SK-N-SH (cell line): ENCODE measurements around the gene ZBTB45. TPM values are rescaled to one million over a fixed set of nuclear protein-coding genes. Genes with fewer than 3 reads are reported as not detected.

ENCODE experiments used
- CTCF ChIA-PET: fragments of 300-600, 350-600 bp; formaldehyde crosslinking; extraction: SDS; loops from one replicate; lab custom pipeline; 2021; lab: Yijun Ruan, JAX
- POLR2A ChIA-PET: fragments of 350-600 bp; sonication (Branson Sonifier 250); formaldehyde crosslinking; extraction: SDS; loops from one replicate; lab custom pipeline; 2020; ENCODE audit warnings: antibody characterized with exemption, inconsistent platforms; lab: Yijun Ruan, JAX
- DNase-seq: peaks from one replicate; pipeline ENCODE4 v3.0.0; 2012
- H2AFZ ChIP-seq: fragments of 200-600 bp; sonication (generic); 2 replicates; pipeline ENCODE4 v1.8.1; 2016; ENCODE audit warnings: antibody characterized with exemption, mild to moderate bottlenecking, low read depth
- H3F3A ChIP-seq: fragments of 200-600 bp; sonication (generic); replicated peaks from 2 replicates; pipeline ENCODE3; 2016; ENCODE audit warnings: antibody characterized with exemption, mild to moderate bottlenecking; ENCODE audit not compliant: insufficient read depth
- H3K27ac ChIP-seq, 2 experiments: fragments of 200-500 bp in 1 of 2; fragments of 200-600 bp in 1 of 2; sonication (Bioruptor generic) in 1 of 2; sonication (generic), shearing (Covaris generic) in 1 of 2; 2 replicates each; pipeline versions ENCODE4 v1.5.1 to v1.6.1; 2014 to 2016; ENCODE audit warnings: low read depth in 2 of 2, inconsistent platforms in 1 of 2, low read length in 1 of 2, mild to moderate bottlenecking in 1 of 2, mixed read lengths in 1 of 2
- H3K27me3 ChIP-seq: fragments of 200-600 bp; sonication (generic), shearing (Covaris generic); 2 replicates; pipeline ENCODE4 v1.6.1; 2016; ENCODE audit warnings: mixed run types; ENCODE audit not compliant: insufficient read depth
- H3K36me3 ChIP-seq, 2 experiments: fragments of 200-500 bp in 1 of 2; fragments of 200-600 bp in 1 of 2; sonication (Bioruptor generic) in 1 of 2; sonication (generic) in 1 of 2; replicated peaks in 1 of 2; 2 replicates each; pipeline versions ENCODE3 to v1.5.1; 2014 to 2016; ENCODE audit warnings: low read length in 1 of 2, mild to moderate bottlenecking in 1 of 2; ENCODE audit not compliant: insufficient read depth in 2 of 2, control insufficient read depth in 1 of 2
- H3K4me1 ChIP-seq, 2 experiments: fragments of 200-500 bp in 1 of 2; fragments of 200-600 bp in 1 of 2; sonication (Bioruptor generic) in 1 of 2; sonication (generic), shearing (Covaris generic) in 1 of 2; 2 replicates each; pipeline versions ENCODE4 v1.5.1 to v1.6.1; 2014 to 2016; ENCODE audit warnings: low read depth in 1 of 2, low read length in 1 of 2, mixed run types in 1 of 2; ENCODE audit not compliant: insufficient read depth in 2 of 2, control insufficient read depth in 1 of 2
- H3K4me2 ChIP-seq: fragments of 200-600 bp; sonication (generic), shearing (Covaris generic); 2 replicates; pipeline ENCODE4 v1.6.1; 2017; ENCODE audit warnings: mixed run types
- H3K4me3 ChIP-seq, 2 experiments: fragments of 200-500 bp in 1 of 2; fragments of 200-600 bp in 1 of 2; sonication (Bioruptor generic) in 1 of 2; sonication (generic), shearing (Covaris generic) in 1 of 2; 2 replicates each; pipeline versions ENCODE4 v1.5.1 to v1.8.1; 2014 to 2016; ENCODE audit warnings: low read depth in 2 of 2, inconsistent platforms in 1 of 2, low read length in 1 of 2, mild to moderate bottlenecking in 1 of 2, mixed read lengths in 1 of 2, moderate library complexity in 1 of 2
- H3K79me2 ChIP-seq: fragments of 200-600 bp; sonication (generic); 2 replicates; pipeline ENCODE4 v1.8.1; 2017; ENCODE audit warnings: mild to moderate bottlenecking; ENCODE audit not compliant: insufficient read depth
- H3K9ac ChIP-seq: fragments of 200-600 bp; sonication (generic); 2 replicates; pipeline ENCODE4 v1.6.1; 2017; ENCODE audit warnings: mixed run types
- H3K9me2 ChIP-seq: fragments of 200-600 bp; sonication (generic); 2 replicates; pipeline ENCODE4 v1.6.1; 2017; ENCODE audit warnings: mixed run types
- H3K9me3 ChIP-seq: fragments of 200-600 bp; sonication (generic); 2 replicates; pipeline ENCODE4 v1.6.1; 2017; ENCODE audit warnings: mixed run types, mild to moderate bottlenecking, moderate library complexity
- H4K20me1 ChIP-seq: fragments of 200-600 bp; sonication (generic); 2 replicates; pipeline ENCODE4 v1.6.1; 2017; ENCODE audit warnings: mild to moderate bottlenecking, mixed run types; ENCODE audit not compliant: insufficient read depth
- CHD2 ChIP-seq: fragments of 150-350 bp; IDR thresholded peaks from 2 replicates; pipeline ENCODE4 v1.6.1; 2018; ENCODE audit warnings: low read length; ENCODE audit not compliant: partially characterized antibody
- CTCF ChIP-seq: fragments of 200-600 bp; sonication (generic); IDR thresholded peaks from 2 replicates; pipeline ENCODE4 v1.6.1; 2017; ENCODE audit warnings: antibody characterized with exemption, mild to moderate bottlenecking, moderate library complexity
- ELF1 ChIP-seq: IDR thresholded peaks from 2 replicates; pipeline ENCODE4 v1.4.0; 2012
- FOSL2 ChIP-seq: IDR thresholded peaks from 2 replicates; pipeline ENCODE4 v1.4.0; 2012; ENCODE audit warnings: low read depth, mild to moderate bottlenecking, moderate library complexity, borderline replicate concordance
- FOXM1 ChIP-seq: IDR thresholded peaks from 2 replicates; pipeline ENCODE4 v1.4.0; 2012; ENCODE audit warnings: low read depth, mild to moderate bottlenecking
- GABPA ChIP-seq: IDR thresholded peaks from 2 replicates; pipeline ENCODE4 v1.4.0; 2012; ENCODE audit warnings: low read depth, mild to moderate bottlenecking
- JUND ChIP-seq: IDR thresholded peaks from 2 replicates; pipeline ENCODE4 v1.4.0; 2012
- MAX ChIP-seq: IDR thresholded peaks from 2 replicates; pipeline ENCODE4 v1.4.0; 2012; ENCODE audit warnings: low read depth
- MEF2A ChIP-seq: IDR thresholded peaks from 2 replicates; pipeline ENCODE4 v1.4.0; 2012; ENCODE audit warnings: low read depth, borderline replicate concordance
- MXI1 ChIP-seq: IDR thresholded peaks from 2 replicates; pipeline ENCODE4 v1.6.1; 2012; ENCODE audit warnings: mild to moderate bottlenecking, low read depth, low read length, improper control_type of control experiment
- NFIC ChIP-seq: IDR thresholded peaks from 2 replicates; pipeline ENCODE4 v1.4.0; 2012; ENCODE audit warnings: borderline replicate concordance
- PBX3 ChIP-seq: IDR thresholded peaks from 2 replicates; pipeline ENCODE4; 2012
- RCOR1 ChIP-seq: fragments of 150-350 bp; IDR thresholded peaks from 2 replicates; pipeline ENCODE4 v1.6.1; 2017; ENCODE audit warnings: antibody characterized with exemption, low read length
- RXRA ChIP-seq: IDR thresholded peaks from 2 replicates; pipeline ENCODE4 v1.4.0; 2012; ENCODE audit warnings: low read depth, mild to moderate bottlenecking, borderline replicate concordance
- SIN3A ChIP-seq: IDR thresholded peaks from 2 replicates; pipeline ENCODE4 v1.6.1; 2012; ENCODE audit warnings: low read depth, mild to moderate bottlenecking, low read length, moderate library complexity, borderline replicate concordance
- SMC3 ChIP-seq: IDR thresholded peaks from 2 replicates; pipeline ENCODE4 v1.6.1; 2012; ENCODE audit warnings: low read depth, low read length, improper control_type of control experiment
- TCF12 ChIP-seq: IDR thresholded peaks from 2 replicates; pipeline ENCODE4 v1.4.0; 2012
- WGBS: methylation state at CpG from one replicate; pipeline ENCODE4 v1.1.6; 2017; ENCODE audit warnings: low lambda C conversion rate; 5-methylcytosine and 5-hydroxymethylcytosine counted together
- polyA plus RNA-seq, 3 experiments: library from polyadenylated mRNA; depleted of rRNA; stranded (reverse); fragments of >200 nt; gene quantifications; 2 replicates each; pipeline ENCODE4 v1.2.3, GENCODE V29; 2012
- TF ChIP-seq, protein P1 (sequence below): fragments of 150-350 bp; IDR thresholded peaks from 2 replicates; pipeline ENCODE4 v1.6.1; 2017; ENCODE audit warnings: antibody characterized with exemption, low read length, low read depth, borderline replicate concordance
- TF ChIP-seq, protein P2 (sequence below): IDR thresholded peaks from 2 replicates; pipeline ENCODE4 v1.4.0; 2012; ENCODE audit warnings: low read depth, borderline replicate concordance

ZBTB45 gene
- polyA plus RNA-seq, 1 of the 3 experiments (the other 2 are of a cell fraction), result 11.3 TPM

GRCh38 chr19:58555369-58555885 is 35.8 kb upstream of the ZBTB45 start:
- H3F3A ChIP-seq, result peaks cover 67% of the 10 kb centered on the region
- H3K9me2 ChIP-seq, result no peaks in the 10 kb centered on the region
- peaks cover 9% of the 10 kb centered on the region; the same call in 1 of the 2 replicates for H4K20me1 ChIP-seq
- no peak for DNase-seq
- ChIA-PET CTCF (interaction anchor here (1.1 to 9.1 kb wide), 5 partner anchors 10 to 41 kb away, joined by 3 to 81 read pairs (median 9); partner anchors contain the start of genes TRIM28 and ZBTB45), POLR2A (interaction anchor here (0.8 to 4.3 kb wide), 7 partner anchors 7 to 147 kb away, joined by 3 to 49 read pairs (median 9); partner anchors contain the start of genes TRIM28, ZBTB45 and ZNF584)
- H3K4me2 ChIP-seq, result peak overlapping the region; percentile 92
- peak overlapping the region; percentile 90 to 98 for H3K27ac ChIP-seq
- H3K4me3 ChIP-seq, result peak overlapping the region; percentile 49 to 90; a peak in 3 of 4 replicates
- peak overlapping the region; percentile 63 for H3K9ac ChIP-seq
- no peak for TF ChIP-seq MAX
- H2AFZ ChIP-seq, result no peak overlapping the region
- peaks cover 24 to 48% of the 10 kb centered on the region in 2 experiments; a peak in 3 of 4 replicates for H3K4me1 ChIP-seq
- peaks cover 29 to 41% of the 10 kb centered on the region in 2 experiments for H3K36me3 ChIP-seq
- H3K9me3 ChIP-seq, result no peaks in the 10 kb centered on the region
- 36% methylated on average over 4 of the region's 4 CpGs for WGBS
- H3K27me3 ChIP-seq, result no peaks in the 10 kb centered on the region
- H3K79me2 ChIP-seq, result peaks cover 45% of the 10 kb centered on the region

DNA sequence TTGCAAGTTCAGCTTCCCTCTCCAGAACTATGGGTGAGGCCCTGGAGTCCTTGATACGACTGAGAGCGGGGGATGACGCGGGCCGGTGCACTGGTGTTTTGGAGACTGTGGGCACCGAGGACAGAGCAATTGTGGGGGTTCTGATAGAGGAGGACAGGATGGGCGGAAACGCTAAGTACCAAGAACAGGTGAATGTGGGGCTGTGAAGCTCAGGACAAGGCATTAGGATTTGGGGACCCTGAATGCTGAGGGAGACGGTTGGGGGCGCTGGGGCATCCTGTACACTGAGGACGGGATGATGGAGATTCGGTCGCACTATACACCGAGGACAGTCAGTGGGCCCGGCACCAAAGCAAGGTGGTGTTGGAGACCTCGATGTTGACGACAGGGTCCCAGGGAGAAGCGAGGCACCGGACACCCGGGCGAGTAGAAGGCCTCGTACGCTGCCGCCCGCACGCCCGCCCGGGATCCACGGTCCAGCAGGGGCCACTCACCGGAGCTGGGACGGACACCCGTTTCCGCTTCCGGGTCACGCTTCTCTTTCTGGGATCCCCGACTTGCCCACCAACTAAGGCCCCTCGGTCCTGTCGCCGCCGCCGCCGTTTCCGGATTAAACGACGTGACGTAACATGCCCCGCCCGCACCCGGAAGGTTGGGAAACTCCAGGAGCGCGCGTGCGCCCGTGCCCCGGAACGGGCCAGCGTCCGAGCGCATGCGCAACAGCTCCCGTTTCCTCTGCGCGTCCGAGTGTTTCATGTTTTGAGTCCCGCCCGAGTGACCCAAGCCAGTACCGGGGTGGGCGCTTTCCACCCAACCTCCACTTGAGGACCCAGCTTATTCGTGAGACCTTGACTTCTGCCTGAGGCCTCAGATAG is 35.1 kb upstream of the ZBTB45 start, which contains the start of gene CHMP2A:
TSS of gene CHMP2A (minus strand) at position 612 of the 875 bp plus-strand sequence. CDS start 893 bp downstream, outside the sequence.
- Histone ChIP-seq H3K4me3 (peak within 1 kb of the TSS; percentile 75 to 90), H3K79me2 (peaks cover 49% of the 10 kb centered on the region), H3K4me1 (peaks cover 17 to 41% of the 10 kb centered on the region in 2 experiments; a peak in 3 of 4 replicates), H3K9me2 (no peaks in the 10 kb centered on the region), H3K36me3 (peaks cover 33 to 48% of the 10 kb centered on the region in 2 experiments), H3K9ac (peak within 1 kb of the TSS; percentile 76), H2AFZ (no peak within 1 kb of the TSS), H3K27me3 (no peaks in the 10 kb centered on the region), H3K27ac (peak within 1 kb of the TSS; percentile 90 to 98), H3F3A (peaks cover 67% of the 10 kb centered on the region), H3K4me2 (peak within 1 kb of the TSS; percentile 92), H4K20me1 (peaks cover 14% of the 10 kb centered on the region; the same call in 1 of the 2 replicates), H3K9me3 (no peaks in the 10 kb centered on the region)
- 3% methylated on average over 19 of the region's 69 CpGs for WGBS
- peak; percentile 96 for DNase-seq
- ChIA-PET POLR2A (interaction anchor here (0.8 to 4.3 kb wide), 8 partner anchors 8 to 192 kb away, joined by 3 to 49 read pairs (median 8); partner anchors contain the start of genes TRIM28, ZBTB45, ZNF497 and ZNF584), CTCF (interaction anchor here (1.1 to 9.1 kb wide), 5 partner anchors 10 to 41 kb away, joined by 3 to 81 read pairs (median 9); partner anchors contain the start of genes TRIM28 and ZBTB45)
- TF ChIP-seq PBX3 (peak; percentile 90), GABPA (peak; percentile 97), CTCF (no peak), TCF12 (peak; percentile 29; the same call in 1 of the 2 replicates), FOSL2 (no peak; the same call in 1 of the 2 replicates), SIN3A (peak; percentile 93; the same call in 1 of the 2 replicates), MXI1 (no peak; the same call in 1 of the 2 replicates), NFIC (no peak), RXRA (no peak), SMC3 (no peak), ELF1 (peak; percentile 97), FOXM1 (no peak), MAX (peak; percentile 75; the same call in 1 of the 2 replicates), JUND (no peak), MEF2A (no peak), RCOR1 (no peak; the same call in 1 of the 2 replicates), CHD2 (peak; percentile 96)
- TF ChIP-seq, protein P1, sequence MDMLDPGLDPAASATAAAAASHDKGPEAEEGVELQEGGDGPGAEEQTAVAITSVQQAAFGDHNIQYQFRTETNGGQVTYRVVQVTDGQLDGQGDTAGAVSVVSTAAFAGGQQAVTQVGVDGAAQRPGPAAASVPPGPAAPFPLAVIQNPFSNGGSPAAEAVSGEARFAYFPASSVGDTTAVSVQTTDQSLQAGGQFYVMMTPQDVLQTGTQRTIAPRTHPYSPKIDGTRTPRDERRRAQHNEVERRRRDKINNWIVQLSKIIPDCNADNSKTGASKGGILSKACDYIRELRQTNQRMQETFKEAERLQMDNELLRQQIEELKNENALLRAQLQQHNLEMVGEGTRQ, result no peak
- TF ChIP-seq, protein P2, sequence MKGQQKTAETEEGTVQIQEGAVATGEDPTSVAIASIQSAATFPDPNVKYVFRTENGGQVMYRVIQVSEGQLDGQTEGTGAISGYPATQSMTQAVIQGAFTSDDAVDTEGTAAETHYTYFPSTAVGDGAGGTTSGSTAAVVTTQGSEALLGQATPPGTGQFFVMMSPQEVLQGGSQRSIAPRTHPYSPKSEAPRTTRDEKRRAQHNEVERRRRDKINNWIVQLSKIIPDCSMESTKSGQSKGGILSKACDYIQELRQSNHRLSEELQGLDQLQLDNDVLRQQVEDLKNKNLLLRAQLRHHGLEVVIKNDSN, result peak; percentile 36; the same call in 1 of the 2 replicates
